ENCODE data around the gene PLXNB3.
"Not testable (repeated sequence)": the region's sequence is repeated elsewhere in the genome, so short reads cannot be mapped to it uniquely, and the experiment has no call there.

PLXNB3 gene

DNA sequence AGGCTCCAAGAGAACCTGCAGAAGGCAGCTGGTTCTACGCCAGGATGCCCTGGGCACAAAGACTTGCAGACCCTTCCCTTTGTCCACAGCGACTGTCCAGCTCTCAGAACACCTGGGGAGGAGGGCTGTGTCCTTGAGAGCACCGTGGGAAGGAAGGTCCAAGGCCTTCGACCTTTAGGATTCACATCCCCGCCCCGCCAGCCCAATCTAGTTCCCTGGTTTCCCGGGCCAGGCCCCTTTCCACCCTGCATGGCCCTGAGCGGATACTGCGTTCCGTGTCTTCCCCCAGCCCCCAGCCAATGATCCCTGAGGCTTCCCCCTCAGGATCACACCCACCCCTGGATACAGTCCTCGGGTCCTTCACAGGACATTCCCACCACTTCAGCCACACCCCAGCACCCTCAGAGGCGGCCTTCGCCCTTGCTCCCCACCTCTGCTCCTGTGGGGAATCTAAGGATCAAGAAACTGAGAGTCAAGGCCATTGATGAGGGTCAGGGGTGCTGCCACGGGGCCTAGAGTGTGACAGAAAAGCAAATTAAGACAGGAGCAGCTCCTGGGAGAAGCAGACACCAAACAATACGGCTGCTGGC lies 30.3 kb upstream of the PLXNB3 start:
- ATAC-seq, result no peak

DNA sequence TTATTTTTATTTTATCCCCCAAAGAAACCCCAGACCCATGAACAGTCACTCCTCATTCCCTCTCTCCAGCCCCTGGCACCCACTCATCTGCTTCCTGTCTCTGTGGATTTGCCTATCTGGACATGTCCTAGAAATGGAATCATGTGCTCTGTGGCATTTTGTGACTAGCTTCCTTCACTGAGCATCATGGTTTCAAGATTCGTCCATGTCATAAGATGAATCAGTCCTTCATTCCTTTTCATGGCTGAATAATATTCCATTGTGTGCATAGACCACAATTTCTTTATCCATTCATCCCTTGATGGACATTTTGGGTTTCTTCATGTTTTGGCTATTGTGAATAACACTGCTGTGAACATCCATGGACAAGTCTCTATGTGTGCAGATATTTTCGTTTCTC lies 29.2 kb upstream of the PLXNB3 start:
- ATAC-seq, result no peak

GRCh38 chrX:153735274-153735673 lies 28.8 kb upstream of the PLXNB3 start:
- peak in 1 of 2 donors; percentile 56 for ATAC-seq

GRCh38 chrX:153736071-153736820 lies 27.8 kb upstream of the PLXNB3 start:
- ATAC-seq, result no peak

- ATAC-seq, result no peak
Measured at GRCh38 chrX:153736871-153737441, 27.1 kb upstream of the PLXNB3 start.

DNA sequence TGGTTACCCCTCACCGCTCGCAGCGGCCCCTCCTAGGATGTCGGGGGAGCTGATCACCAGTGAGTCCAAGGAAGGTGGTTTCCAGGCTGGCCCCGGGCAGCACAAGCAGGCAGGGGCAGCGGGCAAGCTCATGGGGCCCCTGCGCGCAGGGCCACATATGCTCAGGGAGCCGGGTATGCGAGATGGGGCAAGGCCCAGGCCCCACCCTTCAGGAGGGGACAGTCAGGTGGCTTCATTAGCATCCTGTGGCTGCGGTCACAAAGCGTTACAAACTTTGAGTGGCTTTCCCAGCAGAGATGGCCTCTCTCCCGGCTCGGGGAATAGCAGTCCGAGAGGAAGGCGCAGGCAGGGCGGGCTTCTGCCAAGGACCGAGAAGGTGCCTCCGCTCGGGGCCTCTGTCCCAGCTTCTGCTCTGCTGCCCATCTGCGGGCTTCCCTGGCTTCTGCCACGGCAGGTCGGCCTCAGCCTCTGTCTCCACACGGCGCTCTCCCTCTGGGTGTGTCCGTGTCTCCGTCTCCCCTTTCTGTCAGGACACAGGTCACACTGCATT lies 25.9 kb upstream of the PLXNB3 start:
- no peak for ATAC-seq

DNA sequence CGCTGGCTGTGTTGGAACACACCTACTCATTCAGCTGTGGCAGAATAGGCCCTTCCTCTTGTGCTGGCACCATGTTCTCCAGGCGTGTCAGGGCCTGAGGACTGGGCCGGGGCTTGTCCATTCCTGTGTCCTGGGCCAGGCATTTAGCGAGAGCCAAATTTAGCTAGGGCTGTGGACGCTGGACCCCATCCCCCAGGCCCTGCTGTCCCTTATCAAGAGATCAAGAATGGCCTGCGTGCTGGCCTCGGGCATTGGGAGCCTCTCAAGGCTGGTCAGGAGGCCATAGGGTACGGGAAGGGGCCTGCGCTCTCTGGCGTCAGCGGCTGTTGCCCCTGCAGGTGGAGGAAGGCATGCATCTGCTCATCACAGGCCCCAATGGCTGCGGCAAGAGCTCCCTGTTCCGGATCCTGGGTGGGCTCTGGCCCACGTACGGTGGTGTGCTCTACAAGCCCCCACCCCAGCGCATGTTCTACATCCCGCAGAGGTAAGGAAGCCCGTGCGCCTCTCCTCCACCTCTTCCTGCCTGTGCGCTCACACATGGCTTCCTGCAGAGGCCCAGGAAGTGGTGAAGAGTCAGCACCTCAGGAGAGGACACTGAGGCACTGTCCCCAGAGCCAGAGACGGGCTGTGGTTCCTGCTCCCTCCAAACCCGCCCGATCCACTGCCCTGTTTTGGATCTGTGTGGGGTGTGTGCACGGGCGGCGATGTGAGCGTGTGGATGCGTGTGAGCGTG lies 24.1 kb upstream of the PLXNB3 start:
- ATAC-seq, result peak; percentile 41 to 45

- no peak for ATAC-seq
Measured at GRCh38 chrX:153740631-153741222, 23.3 kb upstream of the PLXNB3 start.

GRCh38 chrX:153741446-153741845 lies 22.6 kb upstream of the PLXNB3 start:
- no peak for ATAC-seq

- not testable (repeated sequence) for ATAC-seq
Measured at GRCh38 chrX:153742111-153742510, 21.9 kb upstream of the PLXNB3 start.

DNA sequence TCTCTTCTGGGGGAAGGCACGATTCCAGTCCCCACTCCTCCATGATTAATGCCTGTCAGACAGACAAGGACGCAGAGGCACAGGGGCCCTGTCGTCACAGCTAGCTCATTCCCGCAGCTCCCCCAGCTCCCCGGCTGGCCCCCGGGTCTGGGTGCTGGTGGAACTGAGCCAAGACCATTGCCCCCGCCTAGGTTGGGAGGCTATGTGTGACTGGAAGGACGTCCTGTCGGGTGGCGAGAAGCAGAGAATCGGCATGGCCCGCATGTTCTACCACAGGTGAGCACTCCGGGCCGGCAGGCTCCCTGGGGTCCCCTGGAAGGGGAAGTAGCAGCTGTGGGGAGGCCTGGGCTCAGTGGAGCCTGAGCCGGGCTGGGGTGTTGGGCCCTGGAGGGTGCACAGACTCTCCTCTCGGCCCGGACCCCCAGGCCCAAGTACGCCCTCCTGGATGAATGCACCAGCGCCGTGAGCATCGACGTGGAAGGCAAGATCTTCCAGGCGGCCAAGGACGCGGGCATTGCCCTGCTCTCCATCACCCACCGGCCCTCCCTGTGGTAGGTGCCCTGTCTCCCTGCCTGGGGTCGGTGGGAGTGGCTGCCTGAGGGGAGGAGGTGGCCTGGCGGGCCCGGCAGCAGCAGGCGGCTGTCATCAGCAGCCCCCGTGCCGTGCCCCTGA lies 21.1 kb upstream of the PLXNB3 start:
- ATAC-seq, result not testable (repeated sequence)

GRCh38 chrX:153743468-153744209 lies 20.4 kb upstream of the PLXNB3 start:
- not testable (repeated sequence) for ATAC-seq

- no peak for ATAC-seq
Measured at GRCh38 chrX:153744210-153745066, 19.6 kb upstream of the PLXNB3 start.

GRCh38 chrX:153745067-153745433 lies 19.0 kb upstream of the PLXNB3 start:
- not testable (repeated sequence) for ATAC-seq

DNA sequence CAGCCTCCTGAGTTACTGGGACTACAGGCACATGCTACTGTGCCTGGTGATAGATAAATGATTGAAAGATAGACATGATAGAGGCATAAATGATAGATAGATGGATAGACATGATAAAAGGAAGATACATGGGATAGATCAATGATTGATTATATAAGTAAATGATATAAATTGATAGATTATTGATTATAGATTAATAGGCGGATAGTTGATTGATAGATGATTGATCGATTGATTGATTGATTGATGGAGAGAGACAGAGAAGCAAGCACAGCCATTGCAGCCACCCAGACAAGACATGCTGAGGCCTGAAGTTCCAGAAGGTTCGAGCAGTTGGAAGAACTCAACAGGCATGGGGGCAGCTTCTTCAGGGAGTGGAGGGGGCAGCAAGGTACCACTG lies 17.7 kb upstream of the PLXNB3 start:
- ATAC-seq, result no peak

- ATAC-seq, result not testable (repeated sequence)
Measured at GRCh38 chrX:153746991-153747390, 17.1 kb upstream of the PLXNB3 start.

- ATAC-seq, result not testable (repeated sequence)
Measured at GRCh38 chrX:153749017-153749416, 15.0 kb upstream of the PLXNB3 start.

DNA sequence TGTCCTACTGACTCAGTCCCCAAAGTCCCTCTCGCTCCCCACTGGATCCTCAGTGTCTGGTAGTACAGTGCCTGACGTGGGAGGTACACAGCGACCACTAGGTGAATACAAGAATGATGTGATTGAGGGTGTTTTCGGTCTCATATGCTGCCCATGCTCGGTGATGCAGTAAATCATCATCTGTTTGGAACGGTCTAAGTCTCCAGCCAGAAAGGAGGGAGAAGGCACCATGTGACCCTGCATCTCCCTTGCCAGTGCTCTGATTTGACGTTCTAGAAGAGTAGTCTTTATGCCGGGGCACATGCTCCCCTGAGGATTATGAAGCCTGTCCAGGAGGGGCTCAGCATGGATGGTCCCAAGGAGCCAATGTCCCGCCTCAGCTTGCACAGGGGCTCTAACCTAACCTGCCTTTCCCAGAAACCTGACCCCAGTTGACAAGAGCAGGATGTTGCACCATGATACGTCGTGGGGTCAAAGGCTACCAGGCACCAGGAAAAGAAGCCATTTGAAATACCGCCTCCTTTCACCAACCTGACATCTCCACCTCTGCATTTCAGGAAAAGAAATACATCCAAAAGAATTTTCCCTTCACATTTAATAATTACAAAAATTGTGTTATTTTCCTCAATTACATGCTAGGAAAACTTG lies 13.8 kb upstream of the PLXNB3 start:
- ATAC-seq, result no peak

- no peak for ATAC-seq
Measured at GRCh38 chrX:153755136-153755535, 8.9 kb upstream of the PLXNB3 start.

DNA sequence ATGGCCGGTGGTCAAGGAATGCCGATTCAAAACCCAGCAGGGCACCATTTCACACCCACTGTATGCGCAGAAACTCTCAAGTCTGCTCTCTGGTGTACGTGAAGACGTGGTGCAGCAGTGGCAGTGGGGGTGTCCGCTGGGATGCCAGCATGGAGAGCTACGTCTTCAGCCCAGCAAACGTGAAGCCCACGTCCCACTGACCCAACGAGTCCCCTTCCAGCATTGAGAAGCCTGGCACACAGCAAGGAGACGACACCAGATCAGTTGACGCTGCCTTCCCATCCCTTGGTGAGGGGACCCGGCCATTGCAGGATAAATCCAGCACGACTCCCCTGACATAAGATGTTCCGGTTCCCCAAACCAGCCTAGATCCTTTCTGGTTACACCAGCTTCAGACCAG lies 2.2 kb upstream of the PLXNB3 start:
- no peak for ATAC-seq
